Cardiac septum (tissue), 1 donor: ENCODE results near the gene NECTIN4. TPM values are rescaled to one million over a fixed set of nuclear protein-coding genes. Genes with fewer than 3 reads are reported as not detected.
"Not testable (repeated sequence)": the region's sequence is repeated elsewhere in the genome, so short reads cannot be mapped to it uniquely, and the experiment has no call there.

ENCODE experiments used
- DNase-seq: peaks from one replicate; pipeline ENCODE4 v3.0.0-alpha.2; 2020; ENCODE audit warnings: low spot score
- intact Hi-C: fragments of 100-400 bp; cut with DNase I; formaldehyde crosslinking; loops from one replicate; pipeline ENCODE4 v1.14.0; 2022
- long read RNA-seq: library from polyadenylated mRNA; unstranded; transcript quantifications from one replicate; pipeline ENCODE4 v2.0.0, GENCODE V29; 2021
- total RNA-seq: library from RNA; stranded (reverse); fragmentation: NEBNext Ultra II Directional; extraction: Animal tissue kit (Norgen Biotek cat#: 25700); gene quantifications from one replicate; pipeline ENCODE4 v1.2.1, GENCODE V29; 2021
- donor health status: DM: no; HTN: no; CAD: no.

NECTIN4 gene
- not detected for total RNA-seq
- long read RNA-seq: 0 reads

- peak; percentile 61 for DNase-seq
- intact Hi-C loops: loop anchor here (5.0 kb wide), 1 partner anchor 87 kb away; no protein-coding TSS in a partner anchor
Observed at GRCh38 chr1:161089251-161089924, at the start of gene NECTIN4. TSS of gene NECTIN4 (minus strand) at chr1:161089558. CDS start at chr1:161089296, 262 bp downstream.

GRCh38 chr1:161138431-161138830 lies 49.1 kb upstream of the NECTIN4 start:
- DNase-seq: no peak
- intact Hi-C loops: loop anchor here (10.0 kb wide), 1 partner anchor 144 kb away; no protein-coding TSS in a partner anchor

GRCh38 chr1:161137881-161138280 lies 48.5 kb upstream of the NECTIN4 start:
- intact Hi-C loops: loop anchor here (10.0 kb wide), 1 partner anchor 143 kb away; no protein-coding TSS in a partner anchor
- DNase-seq: no peak

GRCh38 chr1:161133220-161133740 lies 43.9 kb upstream of the NECTIN4 start:
- no peak for DNase-seq
- intact Hi-C loops: loop anchor here (2.0 to 10.0 kb wide), 4 partner anchors 14 to 138 kb away; partner anchors contain the start of genes NIT1, PFDN2 and USP21

GRCh38 chr1:161132410-161133219 lies 43.3 kb upstream of the NECTIN4 start, which contains the start of gene DEDD:
TSS of gene DEDD (minus strand) at chr1:161132667. CDS start at chr1:161124462, 8,205 bp downstream.
- intact Hi-C loops: loop anchor here (1.0 to 10.0 kb wide), 5 partner anchors 14 to 138 kb away; partner anchors contain the start of genes KLHDC9, NIT1, PFDN2 and USP21

GRCh38 chr1:161131523-161132409 lies 42.4 kb upstream of the NECTIN4 start:
- intact Hi-C loops: loop anchor here (1.0 to 10.0 kb wide), 5 partner anchors 13 to 137 kb away; partner anchors contain the start of genes KLHDC9, NIT1, PFDN2 and USP21
- DNase-seq: no peak

More at GRCh38 chr1:161132410-161133219, 43.3 kb upstream of the NECTIN4 start, which contains the start of gene DEDD:
- peak; percentile 97 for DNase-seq

GRCh38 chr1:161130266-161130665 lies 40.9 kb upstream of the NECTIN4 start:
- intact Hi-C loops: loop anchor here (10.0 kb wide), 1 partner anchor 135 kb away; no protein-coding TSS in a partner anchor
- no peak for DNase-seq

GRCh38 chr1:161128591-161129420 lies 39.4 kb upstream of the NECTIN4 start:
- intact Hi-C loops: no loop called here

GRCh38 chr1:161127649-161128048 lies 38.3 kb upstream of the NECTIN4 start:
- intact Hi-C loops: no loop called here

More at GRCh38 chr1:161128591-161129420, 39.4 kb upstream of the NECTIN4 start:
- no peak for DNase-seq

GRCh38 chr1:161122967-161123366 lies 33.6 kb upstream of the NECTIN4 start:
- intact Hi-C loops: no loop called here

More at GRCh38 chr1:161127649-161128048, 38.3 kb upstream of the NECTIN4 start:
- no peak for DNase-seq

GRCh38 chr1:161121834-161122233 lies 32.5 kb upstream of the NECTIN4 start:
- intact Hi-C loops: no loop called here
- no peak for DNase-seq

More at GRCh38 chr1:161122967-161123366, 33.6 kb upstream of the NECTIN4 start:
- DNase-seq: no peak

GRCh38 chr1:161121042-161121650 lies 31.8 kb upstream of the NECTIN4 start:
- intact Hi-C loops: no loop called here
- DNase-seq: no peak

GRCh38 chr1:161119092-161119903 lies 29.9 kb upstream of the NECTIN4 start:
- intact Hi-C loops: loop anchor here (2.0 to 5.0 kb wide), 2 partner anchors 14 to 33 kb away; partner anchors contain the start of genes DEDD and UFC1
- no peak for DNase-seq

- peak; percentile 95 for DNase-seq
- intact Hi-C loops: loop anchor here (2.0 to 5.0 kb wide), 2 partner anchors 15 to 34 kb away; partner anchors contain the start of genes DEDD and UFC1
Observed at GRCh38 chr1:161117759-161118581, 28.6 kb upstream of the NECTIN4 start, which contains the start of the genes NIT1 and PFDN2. TSS of gene NIT1 (plus strand) at chr1:161118105. CDS start at chr1:161118177, 72 bp downstream. TSS of gene PFDN2 (minus strand) at chr1:161118037. CDS start at chr1:161118026, 11 bp downstream.

GRCh38 chr1:161115961-161116360 lies 26.6 kb upstream of the NECTIN4 start:
- intact Hi-C loops: loop anchor here (5.0 kb wide), 1 partner anchor 36 kb away; the partner anchor contains the start of gene UFC1
- not testable (repeated sequence) for DNase-seq
